ENCODE measurements around the gene CD7. TPM values are rescaled to one million over a fixed set of nuclear protein-coding genes. Genes with fewer than 3 reads are reported as not detected.

The CD7 gene
- total RNA-seq, 1 donor from 2014 or later: 1.0 TPM

DNA sequence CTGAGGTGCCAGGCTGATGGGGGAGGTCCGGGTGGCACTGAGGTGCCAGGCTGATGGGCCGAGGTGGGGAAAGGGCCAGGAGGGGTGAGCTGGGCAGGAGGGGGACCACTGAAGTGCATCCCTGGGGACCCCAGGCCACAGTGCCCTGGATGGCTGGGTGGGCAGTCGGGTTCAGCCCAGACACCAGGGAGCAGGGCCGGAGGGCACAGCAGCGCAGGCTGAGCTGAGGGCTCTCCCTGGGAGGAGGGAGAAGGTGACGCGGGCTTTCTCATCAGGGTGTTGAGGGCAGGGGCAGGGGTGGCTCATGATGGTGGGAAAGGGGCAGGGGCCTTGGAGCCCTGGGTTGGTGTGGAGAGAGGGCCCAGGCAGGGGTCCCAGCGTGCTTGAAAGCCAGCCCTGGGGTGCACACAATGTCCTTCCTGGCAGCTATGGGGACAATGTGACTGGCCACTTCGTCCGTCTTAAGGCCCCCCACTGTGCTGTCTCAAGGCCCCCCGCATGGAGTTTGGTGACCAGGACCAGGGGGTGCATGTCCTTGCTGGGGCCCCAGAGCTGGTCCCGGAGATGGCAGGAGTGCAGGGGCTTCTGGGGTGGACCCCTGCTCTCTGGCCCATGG, 16.0 kb downstream of the CD7 start:
- peaks cover 35% of the 10 kb centered on the region for H3K4me1 Mint-ChIP-seq (ENCODE audit: unreplicated experiment)
- H3K4me3 Mint-ChIP-seq (ENCODE audit: unreplicated experiment): no peak overlapping the region
- H3K27ac Mint-ChIP-seq (ENCODE audit: unreplicated experiment): no peak overlapping the region
- no peaks in the 10 kb centered on the region for H3K9me3 Mint-ChIP-seq (ENCODE audit: unreplicated experiment)
- no peak for DNase-seq (ENCODE audit: extremely low spot score, unreplicated experiment)
- TF ChIP-seq CTCF (IDR thresholded peaks at IDR 0.05): no peak
- H3K27me3 Mint-ChIP-seq (ENCODE audit: unreplicated experiment): no peaks in the 10 kb centered on the region
- H3K36me3 Mint-ChIP-seq (ENCODE audit: unreplicated experiment): no peaks in the 10 kb centered on the region

DNA sequence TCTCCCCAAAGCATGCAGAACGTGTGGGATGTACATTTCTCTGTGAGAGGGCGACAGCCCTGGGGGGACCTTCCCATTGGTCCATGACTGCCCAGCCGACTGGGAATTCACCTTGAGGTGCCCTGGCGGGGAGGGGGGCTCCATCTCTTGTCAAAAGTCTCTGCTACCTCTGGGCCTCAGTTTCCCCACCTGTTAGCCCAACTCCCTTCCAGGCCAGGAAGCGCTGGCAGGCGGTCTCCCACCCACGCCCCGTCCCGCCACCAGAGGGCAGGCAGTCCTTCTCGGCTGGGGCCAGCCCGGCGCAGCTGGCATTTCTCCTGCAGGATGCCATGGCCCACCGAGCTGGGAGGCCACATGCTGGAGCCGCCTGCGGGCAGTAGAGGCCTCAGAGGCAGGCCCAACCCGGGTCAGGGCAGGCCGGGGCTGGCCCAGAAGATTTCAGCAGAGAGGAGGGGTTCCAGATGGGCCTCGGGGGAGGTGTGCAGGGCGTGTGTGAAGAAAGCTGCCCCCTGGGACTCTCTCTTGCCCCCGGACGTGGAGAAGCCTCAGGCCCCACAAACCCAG, 16.6 kb downstream of the CD7 start:
- Mint-ChIP-seq H3K4me1 (ENCODE audit: unreplicated experiment) (peaks cover 35% of the 10 kb centered on the region), H3K4me3 (ENCODE audit: unreplicated experiment) (no peak overlapping the region), H3K9me3 (ENCODE audit: unreplicated experiment) (no peaks in the 10 kb centered on the region), H3K27me3 (ENCODE audit: unreplicated experiment) (no peaks in the 10 kb centered on the region), H3K36me3 (ENCODE audit: unreplicated experiment) (no peaks in the 10 kb centered on the region), H3K27ac (ENCODE audit: unreplicated experiment) (no peak overlapping the region)
- TF ChIP-seq CTCF (IDR thresholded peaks at IDR 0.05): peak; percentile 74
- DNase-seq (ENCODE audit: extremely low spot score, unreplicated experiment): peak; percentile 92

DNA sequence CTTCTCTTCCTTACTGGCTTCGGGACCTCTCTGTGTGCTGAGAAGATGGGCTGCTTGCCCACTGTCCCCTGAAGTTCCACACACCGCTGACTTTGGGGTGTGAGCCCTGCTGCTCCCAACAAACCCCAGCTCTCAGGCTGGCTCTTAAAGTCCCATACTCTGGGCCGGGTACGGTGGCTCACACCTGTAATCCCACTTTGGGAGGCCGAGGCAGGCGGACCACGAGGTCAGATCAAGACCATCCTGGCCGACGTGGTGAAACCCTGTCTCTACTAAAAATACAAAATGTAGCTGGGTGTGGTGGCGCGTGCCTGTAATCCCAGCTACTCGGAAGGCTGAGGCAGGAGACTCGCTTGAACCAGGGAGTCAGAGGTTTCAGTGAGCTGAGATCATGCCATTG, 17.2 kb downstream of the CD7 start:
- Mint-ChIP-seq H3K4me1 (ENCODE audit: unreplicated experiment) (peaks cover 37% of the 10 kb centered on the region), H3K4me3 (ENCODE audit: unreplicated experiment) (no peak overlapping the region), H3K27me3 (ENCODE audit: unreplicated experiment) (peaks cover 4% of the 10 kb centered on the region), H3K9me3 (ENCODE audit: unreplicated experiment) (no peaks in the 10 kb centered on the region), H3K27ac (ENCODE audit: unreplicated experiment) (peak overlapping the region; percentile 14), H3K36me3 (ENCODE audit: unreplicated experiment) (no peaks in the 10 kb centered on the region)
- no peak for DNase-seq (ENCODE audit: extremely low spot score, unreplicated experiment)
- TF ChIP-seq CTCF (IDR thresholded peaks at IDR 0.05): no peak

DNA sequence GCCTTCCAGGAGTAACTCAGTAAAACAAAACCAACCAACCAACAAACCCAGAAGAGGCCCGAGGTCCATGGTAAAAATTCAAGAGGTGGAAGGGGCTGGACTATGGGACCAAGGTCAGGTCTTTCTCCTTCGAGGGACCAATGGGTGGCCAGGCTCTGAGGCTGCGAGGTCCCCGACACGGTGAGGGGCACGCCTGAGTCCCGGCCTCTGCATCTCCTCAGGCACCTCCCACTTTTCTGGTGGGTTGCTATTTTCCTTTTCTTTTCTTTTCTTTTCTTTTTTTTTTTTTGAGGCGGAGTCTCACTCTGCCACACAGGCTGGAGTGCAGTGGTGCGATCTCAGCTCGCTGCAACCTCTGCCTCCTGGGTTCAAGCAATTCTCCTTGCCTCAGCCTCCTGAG, 18.0 kb downstream of the CD7 start:
- TF ChIP-seq CTCF (IDR thresholded peaks at IDR 0.05): no peak
- H3K4me3 Mint-ChIP-seq (ENCODE audit: unreplicated experiment): no peak overlapping the region
- DNase-seq (ENCODE audit: extremely low spot score, unreplicated experiment): no peak
- peaks cover 41% of the 10 kb centered on the region for H3K4me1 Mint-ChIP-seq (ENCODE audit: unreplicated experiment)
- no peaks in the 10 kb centered on the region for H3K9me3 Mint-ChIP-seq (ENCODE audit: unreplicated experiment)
- H3K27me3 Mint-ChIP-seq (ENCODE audit: unreplicated experiment): peaks cover 4% of the 10 kb centered on the region
- no peak overlapping the region for H3K27ac Mint-ChIP-seq (ENCODE audit: unreplicated experiment)
- H3K36me3 Mint-ChIP-seq (ENCODE audit: unreplicated experiment): no peaks in the 10 kb centered on the region

DNA sequence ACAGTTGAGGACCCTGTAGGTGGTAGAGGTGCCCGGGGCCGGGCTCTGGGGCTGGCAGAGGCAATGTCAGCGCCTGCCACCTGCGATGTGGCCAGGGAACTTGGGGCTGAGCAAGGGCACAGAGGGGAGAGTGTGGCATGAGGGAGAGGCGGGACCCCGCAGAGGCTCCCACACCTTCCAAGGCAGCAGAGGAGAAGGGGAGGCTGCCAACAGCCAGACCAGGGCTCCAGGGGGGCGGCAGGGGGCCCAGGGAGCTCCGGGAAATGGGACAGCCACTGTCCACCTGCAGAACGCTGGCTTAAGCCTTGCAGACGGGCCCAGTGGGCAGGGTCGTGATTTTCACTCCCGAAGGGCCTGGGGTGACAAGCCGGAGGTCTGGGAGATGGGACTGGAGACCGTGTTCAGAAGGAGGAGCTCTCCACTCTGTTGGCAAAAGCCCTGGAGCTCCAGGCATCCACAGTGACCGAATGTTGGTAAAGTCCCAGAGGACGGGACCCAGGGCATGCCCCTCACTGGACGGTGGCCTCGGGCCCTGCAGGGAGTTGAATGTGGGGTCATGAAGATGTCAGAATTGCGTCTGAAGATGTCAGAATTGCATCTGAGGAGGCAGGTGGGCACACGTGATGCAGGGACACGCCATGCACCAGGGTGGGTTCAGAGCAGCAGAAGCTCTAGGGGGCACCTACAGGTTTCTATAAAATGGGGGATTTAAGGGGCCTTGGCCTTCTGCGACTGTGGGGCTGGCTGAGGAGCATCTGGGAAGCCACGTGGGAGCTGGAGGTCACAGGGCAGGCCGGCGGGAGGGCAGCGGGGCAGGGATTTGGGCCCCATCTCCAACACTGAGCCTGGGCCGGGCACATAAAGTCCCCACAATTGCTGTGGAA, 18.6 kb downstream of the CD7 start:
- Mint-ChIP-seq H3K4me3 (ENCODE audit: unreplicated experiment) (no peak overlapping the region), H3K4me1 (ENCODE audit: unreplicated experiment) (peaks cover 44% of the 10 kb centered on the region), H3K27me3 (ENCODE audit: unreplicated experiment) (peaks cover 4% of the 10 kb centered on the region), H3K36me3 (ENCODE audit: unreplicated experiment) (no peaks in the 10 kb centered on the region), H3K27ac (ENCODE audit: unreplicated experiment) (peak overlapping the region; percentile 83), H3K9me3 (ENCODE audit: unreplicated experiment) (no peaks in the 10 kb centered on the region)
- TF ChIP-seq CTCF (IDR thresholded peaks at IDR 0.05): no peak
- no peak for DNase-seq (ENCODE audit: extremely low spot score, unreplicated experiment)
